Mucosa of descending colon (tissue), 3 donors: ENCODE measurements around the gene CDK5RAP2. TPM values are rescaled to one million over a fixed set of nuclear protein-coding genes. Genes with fewer than 3 reads are reported as not detected.

Experiments used
- ATAC-seq: fragments of 200-7000 bp; cut with Tn5 transposase; one replicate; pipeline ENCODE4 v1.9.1; 2020; ENCODE audit warnings: mild to moderate bottlenecking, moderate library complexity
- DNase-seq, 3 donors: peaks; one replicate each; pipeline ENCODE4 v3.0.0-alpha.2; 2020
- H3K36me3 ChIP-seq: fragments of 200-600 bp; one replicate; pipeline ENCODE4 v1.8.0; 2021; ENCODE audit warnings: low read depth, mild to moderate bottlenecking
- H3K4me1 ChIP-seq: fragments of 200-600 bp; one replicate; pipeline ENCODE4 v1.8.0; 2021; ENCODE audit warnings: low read depth, mild to moderate bottlenecking
- H3K4me3 ChIP-seq: fragments of 200-600 bp; one replicate; pipeline ENCODE4 v1.8.0; 2021; ENCODE audit warnings: mild to moderate bottlenecking
- H3K9me3 ChIP-seq: fragments of 200-600 bp; one replicate; pipeline ENCODE4 v1.8.0; 2021; ENCODE audit warnings: mild to moderate bottlenecking
- intact Hi-C, 2 donors: fragments of 100-400 bp; cut with DNase I in 1 of 2; cut with micrococcal nuclease in 1 of 2; formaldehyde crosslinking; loops; one replicate each; pipeline versions ENCODE4 v1.11.0 to v1.11.1; 2022; cut with DNase I, micrococcal nuclease
- total RNA-seq, 3 donors: library from RNA; stranded (reverse); fragmentation: NEBNext Ultra II Directional in 2 of 3; extraction: Animal tissue kit (Norgen Biotek cat#: 25700) in 2 of 3; gene quantifications; one replicate each; pipeline versions ENCODE4 v1.2.1 to v1.2.4, GENCODE V29; 2021 to 2023
- TF ChIP-seq, protein P1 (sequence below): fragments of 200-600 bp; IDR thresholded peaks from one replicate; pipeline ENCODE4 v1.8.0; 2022; ENCODE audit warnings: antibody characterized with exemption, mild to moderate bottlenecking
- donor health status: DM: no; HTN: no; CAD: no; lungs with moderate emphysema.
- donor health status: DM: no; HTN: no; CAD: no.
- donor health status: DM: no; HTN: yes; CAD: no.

Gene CDK5RAP2
- total RNA-seq, 3 donors from 2014 or later: 27.0 to 62.4 (median 35.1) TPM

DNA sequence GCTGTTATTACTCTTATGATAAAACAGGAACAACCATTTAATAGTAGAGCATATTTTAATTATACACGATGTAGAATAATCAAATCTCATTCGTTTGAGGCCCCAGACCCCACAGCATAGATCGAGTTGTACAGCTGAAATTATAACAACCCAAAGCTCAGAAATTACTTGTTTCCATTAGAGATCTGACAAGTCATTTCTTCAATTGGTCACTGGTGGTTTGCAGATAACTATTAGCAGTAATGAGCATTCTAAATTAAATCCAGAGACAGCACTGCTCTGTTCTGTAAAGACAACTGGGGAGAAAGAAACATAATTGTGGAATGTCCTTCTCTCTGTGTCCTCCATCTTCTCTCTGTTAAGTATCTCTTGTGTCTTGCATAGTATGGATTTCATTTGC, 12.9 kb downstream of the CDK5RAP2 start:
- Histone ChIP-seq H3K9me3 (no peaks in the 10 kb centered on the region), H3K4me3 (no peak overlapping the region), H3K36me3 (no peaks in the 10 kb centered on the region), H3K4me1 (no peaks in the 10 kb centered on the region)
- no peak for ATAC-seq
- TF ChIP-seq, protein P1, sequence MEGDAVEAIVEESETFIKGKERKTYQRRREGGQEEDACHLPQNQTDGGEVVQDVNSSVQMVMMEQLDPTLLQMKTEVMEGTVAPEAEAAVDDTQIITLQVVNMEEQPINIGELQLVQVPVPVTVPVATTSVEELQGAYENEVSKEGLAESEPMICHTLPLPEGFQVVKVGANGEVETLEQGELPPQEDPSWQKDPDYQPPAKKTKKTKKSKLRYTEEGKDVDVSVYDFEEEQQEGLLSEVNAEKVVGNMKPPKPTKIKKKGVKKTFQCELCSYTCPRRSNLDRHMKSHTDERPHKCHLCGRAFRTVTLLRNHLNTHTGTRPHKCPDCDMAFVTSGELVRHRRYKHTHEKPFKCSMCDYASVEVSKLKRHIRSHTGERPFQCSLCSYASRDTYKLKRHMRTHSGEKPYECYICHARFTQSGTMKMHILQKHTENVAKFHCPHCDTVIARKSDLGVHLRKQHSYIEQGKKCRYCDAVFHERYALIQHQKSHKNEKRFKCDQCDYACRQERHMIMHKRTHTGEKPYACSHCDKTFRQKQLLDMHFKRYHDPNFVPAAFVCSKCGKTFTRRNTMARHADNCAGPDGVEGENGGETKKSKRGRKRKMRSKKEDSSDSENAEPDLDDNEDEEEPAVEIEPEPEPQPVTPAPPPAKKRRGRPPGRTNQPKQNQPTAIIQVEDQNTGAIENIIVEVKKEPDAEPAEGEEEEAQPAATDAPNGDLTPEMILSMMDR: no peak
- no peak for DNase-seq
- intact Hi-C loops: no loop called here

DNA sequence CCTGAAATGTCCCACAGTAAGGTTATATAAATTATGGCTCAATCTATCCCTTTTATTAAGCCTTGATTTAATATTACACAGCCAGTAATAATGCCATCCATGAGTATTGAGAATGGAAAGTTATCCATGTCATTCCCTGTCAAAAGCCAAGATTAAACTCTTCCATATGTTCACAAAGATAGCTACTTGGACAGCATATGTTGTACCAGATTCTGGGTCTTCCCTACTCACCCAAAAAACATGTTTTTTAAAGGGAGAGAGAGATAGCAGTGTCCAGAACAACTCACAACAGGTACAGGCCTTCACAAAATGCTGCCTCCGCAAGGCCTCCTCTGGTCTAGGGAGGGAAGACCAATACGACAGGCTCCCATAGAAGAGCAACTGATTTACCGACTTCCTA, 15.4 kb downstream of the CDK5RAP2 start:
- Histone ChIP-seq H3K4me3 (no peak overlapping the region), H3K4me1 (no peaks in the 10 kb centered on the region), H3K36me3 (no peaks in the 10 kb centered on the region), H3K9me3 (no peaks in the 10 kb centered on the region)
- DNase-seq (no peak), ATAC-seq (no peak)
- TF ChIP-seq, protein P1: no peak
- intact Hi-C loops: no loop called here

DNA sequence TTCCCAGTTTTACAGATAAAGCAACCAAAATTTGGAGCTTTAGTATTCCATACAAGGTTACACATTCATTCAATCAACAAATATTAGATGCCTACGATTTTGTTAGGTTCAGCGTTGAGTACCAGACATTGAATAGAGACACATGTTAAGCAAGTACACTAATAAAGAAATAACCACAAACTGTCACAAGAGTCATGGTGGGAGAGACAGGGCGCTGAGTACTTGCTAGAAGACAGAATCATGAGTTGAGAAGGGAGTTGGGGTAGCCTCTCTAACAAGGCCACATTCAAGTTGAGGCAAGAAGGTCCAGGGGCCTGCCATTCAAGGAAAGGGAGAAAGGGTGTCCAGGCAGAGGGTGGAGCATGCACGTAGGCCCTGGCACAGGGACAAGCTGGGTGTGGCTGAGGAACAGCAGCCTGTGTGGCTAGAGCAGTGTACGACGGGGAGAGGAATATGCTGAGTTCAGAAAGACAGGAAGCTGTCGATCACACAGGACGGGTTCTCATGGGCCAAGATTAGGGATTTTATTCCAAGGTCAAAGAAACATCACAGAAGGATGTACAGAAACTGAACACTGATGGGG, 17.0 kb downstream of the CDK5RAP2 start:
- H3K9me3 ChIP-seq: no peaks in the 10 kb centered on the region
- ATAC-seq (peak; percentile 87), DNase-seq (peak; percentile 58 to 85 (median 84))
- TF ChIP-seq, protein P1: no peak
- intact Hi-C loops: no loop called here
- H3K4me1 ChIP-seq: no peaks in the 10 kb centered on the region
- no peaks in the 10 kb centered on the region for H3K36me3 ChIP-seq
- H3K4me3 ChIP-seq: no peak overlapping the region

DNA sequence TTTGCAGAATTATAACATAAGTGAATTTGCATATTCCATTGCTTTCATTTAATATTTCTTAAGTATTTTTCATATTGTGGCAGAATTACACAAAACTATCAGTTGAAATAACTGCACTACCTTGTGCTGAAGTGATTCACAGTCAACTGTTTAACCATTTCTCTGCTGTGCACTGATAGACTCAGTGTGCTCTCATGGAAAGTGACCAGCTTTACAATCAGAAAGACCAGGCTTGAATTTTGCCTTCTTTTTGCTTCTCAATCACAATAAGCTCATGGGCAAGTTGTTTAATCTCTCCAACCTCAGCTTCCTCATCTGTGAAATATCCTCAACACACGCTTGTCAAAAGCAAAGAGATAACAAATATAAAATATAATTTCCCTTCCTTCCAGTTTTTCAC, 18.3 kb downstream of the CDK5RAP2 start:
- no peaks in the 10 kb centered on the region for H3K4me1 ChIP-seq
- intact Hi-C loops: no loop called here
- ATAC-seq (no peak), DNase-seq (no peak)
- H3K9me3 ChIP-seq: no peaks in the 10 kb centered on the region
- H3K36me3 ChIP-seq: no peaks in the 10 kb centered on the region
- H3K4me3 ChIP-seq: no peak overlapping the region
- TF ChIP-seq, protein P1: no peak

DNA sequence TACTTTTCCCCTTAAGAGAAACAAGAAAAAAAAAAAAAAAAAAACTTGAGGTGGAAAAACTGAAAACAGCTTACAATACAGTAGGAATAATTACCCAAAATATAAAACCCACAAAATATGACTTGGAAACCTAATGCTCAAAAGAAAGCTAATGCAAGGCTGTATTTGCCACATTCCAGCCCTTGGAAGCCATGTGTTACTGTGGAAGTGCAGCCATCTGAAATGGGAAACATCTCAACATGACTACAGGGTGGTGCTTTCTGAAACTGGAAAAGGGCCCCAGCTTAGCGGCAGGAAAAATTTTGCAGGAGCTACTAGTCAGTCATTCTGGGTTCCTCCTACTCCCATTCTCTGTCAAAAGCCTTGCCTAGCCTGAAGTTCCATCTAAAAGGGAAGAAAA, 20.4 kb downstream of the CDK5RAP2 start:
- intact Hi-C loops: no loop called here
- H3K36me3 ChIP-seq: no peaks in the 10 kb centered on the region

More for the DNA sequence above, 20.4 kb downstream of the CDK5RAP2 start:
- ATAC-seq: no peak
- DNase-seq: no peak
- no peaks in the 10 kb centered on the region for H3K4me1 ChIP-seq
- H3K9me3 ChIP-seq: no peaks in the 10 kb centered on the region
- no peak overlapping the region for H3K4me3 ChIP-seq
- TF ChIP-seq, protein P1: no peak
